Gastroesophageal sphincter (tissue), 4 donors: ENCODE results near the gene C4BPA. TPM values are rescaled to one million over a fixed set of nuclear protein-coding genes. Genes with fewer than 3 reads are reported as not detected.

Experiments
- ATAC-seq: fragments of 150-250 bp; one replicate; pipeline ENCODE4 v1.9.1; 2016; ENCODE audit warnings: mild to moderate bottlenecking, moderate library complexity
- H3K27ac ChIP-seq, 4 donors: fragments of 200-600 bp; sonication (generic) in 3 of 4; 1 replicate in 3 of 4; 2 replicates in 1 of 4; pipeline ENCODE4 v1.5.1; 2016 to 2019
- H3K27me3 ChIP-seq: fragments of 200-600 bp; sonication (generic); one replicate; pipeline ENCODE4 v1.5.1; 2019
- H3K36me3 ChIP-seq, 2 donors: fragments of 200-600 bp; sonication (generic); one replicate each; pipeline ENCODE4 v1.5.1; 2019; ENCODE audit warnings: control low read depth in 1 of 2
- H3K4me1 ChIP-seq, 3 donors: fragments of 200-600 bp; sonication (generic); 1 replicate in 2 of 3; 2 replicates in 1 of 3; pipeline ENCODE4 v1.5.1; 2016 to 2019; ENCODE audit warnings: control low read depth in 2 of 3
- H3K4me3 ChIP-seq, 2 donors: fragments of 200-600 bp; sonication (generic); one replicate each; pipeline ENCODE4 v1.5.1; 2019; ENCODE audit warnings: mild to moderate bottlenecking in 1 of 2, moderate library complexity in 1 of 2
- H3K9me3 ChIP-seq, 3 donors: fragments of 200-600 bp; sonication (generic); one replicate each; pipeline ENCODE4 v1.5.1; 2017 to 2019; ENCODE audit warnings: control low read depth in 2 of 3
- CTCF ChIP-seq, 4 experiments: fragments of 200-600 bp in 2 of 4; fragments of 450-650 bp in 2 of 4; sonication (generic) in 1 of 4; IDR thresholded peaks; one replicate each; pipeline ENCODE4 v1.5.1; 2017 to 2019; ENCODE audit warnings: antibody characterized with exemption in 4 of 4, mild to moderate bottlenecking in 2 of 4, moderate library complexity in 2 of 4
- EP300 ChIP-seq: sonication (generic); formaldehyde crosslinking; IDR thresholded peaks from one replicate; pipeline ENCODE4 v1.6.1; 2017; ENCODE audit warnings: antibody characterized with exemption, mild to moderate bottlenecking
- POLR2A ChIP-seq, 2 donors: fragments of 450-650 bp; IDR thresholded peaks; one replicate each; pipeline ENCODE4 v1.6.1; 2017; ENCODE audit warnings: antibody characterized with exemption in 2 of 2, mild to moderate bottlenecking in 2 of 2, moderate library complexity in 1 of 2
- POLR2AphosphoS5 ChIP-seq: sonication (generic); formaldehyde crosslinking; IDR thresholded peaks from one replicate; pipeline ENCODE4 v1.6.1; 2017; ENCODE audit warnings: antibody characterized with exemption
- WGBS, 2 donors: methylation state at CpG; one replicate each; pipeline ENCODE4 v1.1.5; 2018; ENCODE audit warnings: low coverage in 1 of 2; 5-methylcytosine and 5-hydroxymethylcytosine counted together
- total RNA-seq, 4 donors: library from RNA; depleted of rRNA; stranded (reverse); fragments of >200 nt; gene quantifications; one replicate each; pipeline ENCODE4 v1.1.0, GENCODE V29; 2016

C4BPA gene
- total RNA-seq, 4 donors from 2014 or later: 3.1 TPM; not detected in 3

DNA sequence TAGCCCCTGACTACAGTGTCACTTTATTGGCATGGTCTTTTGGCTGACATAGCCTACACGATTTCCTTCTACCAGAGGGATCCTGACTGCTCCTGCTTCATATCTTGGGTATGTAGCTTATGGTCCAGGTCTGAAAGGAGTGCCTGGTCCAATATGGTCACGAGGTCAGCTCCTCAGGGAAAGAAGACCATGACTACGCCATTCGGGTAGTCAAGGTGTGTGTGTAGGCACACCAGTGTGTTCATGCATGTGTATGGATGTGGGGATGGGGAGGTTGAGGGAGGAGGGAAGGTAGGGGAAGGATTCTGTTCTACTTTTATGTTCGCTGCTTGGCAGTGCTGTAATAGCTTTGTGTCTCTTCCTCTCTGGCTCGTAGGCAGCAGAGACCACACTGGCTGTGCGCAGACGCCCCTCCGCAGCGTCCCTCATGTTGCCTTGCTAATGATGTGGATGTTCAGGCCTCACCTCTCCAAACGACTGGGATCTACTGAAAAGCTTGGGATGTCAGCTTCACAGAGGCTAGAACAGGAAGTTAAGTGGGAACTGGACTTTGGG lies 25.4 kb upstream of the C4BPA start:
- no peak for TF ChIP-seq POLR2A (IDR thresholded peaks at IDR 0.05)
- Histone ChIP-seq H3K4me1 (peaks cover 0 to 15% (median 12%) of the 10 kb centered on the region in 3 donors), H3K27ac (no peak overlapping the region), H3K9me3 (no peaks in the 10 kb centered on the region), H3K27me3 (no peaks in the 10 kb centered on the region), H3K4me3 (no peak overlapping the region), H3K36me3 (peaks cover 0 to 37% of the 10 kb centered on the region in 2 donors)
- 67 to 85% methylated on average over 4 to 8 of the region's 11 CpGs for WGBS, 2 donors
- no peak for ATAC-seq

DNA sequence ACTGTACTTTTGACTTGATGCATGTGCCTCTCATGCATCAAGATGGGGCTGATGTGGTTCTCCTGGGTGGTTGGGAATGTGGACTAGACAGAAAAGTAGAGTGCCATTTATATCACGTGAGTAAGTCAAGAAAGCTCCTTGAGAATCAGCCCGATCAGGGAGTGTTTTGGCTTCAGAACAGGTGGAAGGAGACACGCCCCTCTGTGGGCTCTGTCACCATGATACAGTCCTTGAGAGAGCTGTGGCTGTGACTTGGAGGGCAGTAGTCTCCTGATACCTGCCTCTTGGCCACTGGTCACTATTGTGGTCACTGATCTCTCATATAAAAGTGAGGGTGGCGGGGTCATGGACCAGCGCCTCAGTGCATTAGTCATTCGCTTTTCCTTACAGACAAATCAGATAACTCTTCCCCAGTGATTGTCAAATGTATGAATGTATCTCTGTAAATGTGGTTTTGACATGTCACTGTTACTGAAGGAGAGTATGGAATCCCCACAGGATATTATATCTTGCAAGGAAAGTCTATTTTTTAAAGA lies 24.3 kb upstream of the C4BPA start:
- 71 to 79% methylated on average over 3 of the region's 6 CpGs for WGBS, 2 donors
- peaks cover 0 to 19% (median 12%) of the 10 kb centered on the region in 3 donors for H3K4me1 ChIP-seq
- TF ChIP-seq POLR2AphosphoS5 (no peak), CTCF (IDR thresholded peaks at IDR 0.05) (no peak), POLR2A (IDR thresholded peaks at IDR 0.05) (no peak), EP300 (no peak)
- H3K4me3 ChIP-seq: no peak overlapping the region
- no peaks in the 10 kb centered on the region for H3K9me3 ChIP-seq
- H3K27ac ChIP-seq: no peak overlapping the region
- peaks cover 0 to 26% of the 10 kb centered on the region in 2 donors for H3K36me3 ChIP-seq
- H3K27me3 ChIP-seq: no peaks in the 10 kb centered on the region
- no peak for ATAC-seq

- H3K27ac ChIP-seq: no peak overlapping the region
- peaks cover 0 to 20% (median 12%) of the 10 kb centered on the region in 3 donors for H3K4me1 ChIP-seq
- 41 to 43% methylated on average over 2 of the region's 2 CpGs for WGBS, 2 donors
- H3K27me3 ChIP-seq: no peaks in the 10 kb centered on the region
- TF ChIP-seq POLR2AphosphoS5: no peak
- no peak for TF ChIP-seq POLR2A (IDR thresholded peaks at IDR 0.05)
- no peak for TF ChIP-seq EP300
- TF ChIP-seq CTCF (IDR thresholded peaks at IDR 0.05): no peak
- peaks cover 0 to 22% of the 10 kb centered on the region in 2 donors for H3K36me3 ChIP-seq
- no peaks in the 10 kb centered on the region for H3K9me3 ChIP-seq
- H3K4me3 ChIP-seq: no peak overlapping the region
- no peak for ATAC-seq
Observed at GRCh38 chr1:207081088-207081487, 22.9 kb upstream of the C4BPA start.

- TF ChIP-seq EP300 (no peak), CTCF (IDR thresholded peaks at IDR 0.05) (no peak), POLR2A (IDR thresholded peaks at IDR 0.05) (no peak), POLR2AphosphoS5 (no peak)
- no peaks in the 10 kb centered on the region for H3K27me3 ChIP-seq
- H3K4me3 ChIP-seq: no peak overlapping the region
- no peak for ATAC-seq
- WGBS, 2 donors: 68 to 71% methylated on average over 2 of the region's 2 CpGs
- H3K36me3 ChIP-seq: peaks cover 0 to 22% of the 10 kb centered on the region in 2 donors
- no peaks in the 10 kb centered on the region for H3K9me3 ChIP-seq
- peaks cover 0 to 17% (median 9%) of the 10 kb centered on the region in 3 donors for H3K4me1 ChIP-seq
- no peak overlapping the region for H3K27ac ChIP-seq
Observed at GRCh38 chr1:207081806-207082205, 22.2 kb upstream of the C4BPA start.

DNA sequence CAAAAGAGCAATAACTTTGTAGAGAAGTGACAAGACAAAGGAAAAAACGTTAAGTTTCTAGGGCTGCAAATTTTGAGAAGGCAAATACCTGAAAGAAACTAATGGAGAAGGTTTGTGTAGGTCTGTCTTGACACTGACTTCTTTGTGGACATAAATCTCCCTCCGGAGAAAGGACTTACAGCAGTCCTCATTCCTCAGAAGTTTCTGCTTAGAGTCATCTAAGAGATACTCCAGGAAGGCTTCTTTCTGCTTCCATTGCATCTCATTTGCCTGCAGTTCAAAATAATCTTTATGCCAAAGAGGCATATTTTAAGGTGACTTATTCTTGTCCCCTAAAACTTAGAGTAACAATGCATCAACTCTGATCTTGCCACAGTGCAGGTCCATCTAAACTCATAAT lies 19.8 kb upstream of the C4BPA start:
- WGBS, 2 donors: 49 to 77% methylated on average over 2 of the region's 2 CpGs
- Histone ChIP-seq H3K4me3 (no peak overlapping the region), H3K27ac (no peak overlapping the region), H3K9me3 (no peaks in the 10 kb centered on the region), H3K4me1 (peaks cover 0 to 5% (median 0%) of the 10 kb centered on the region in 3 donors), H3K36me3 (peaks cover 0 to 16% of the 10 kb centered on the region in 2 donors), H3K27me3 (no peaks in the 10 kb centered on the region)
- TF ChIP-seq POLR2AphosphoS5 (no peak), CTCF (IDR thresholded peaks at IDR 0.05) (no peak), POLR2A (IDR thresholded peaks at IDR 0.05) (no peak), EP300 (no peak)
- no peak for ATAC-seq
